Measurements from ENCODE around the gene ALK.

The ALK gene

DNA sequence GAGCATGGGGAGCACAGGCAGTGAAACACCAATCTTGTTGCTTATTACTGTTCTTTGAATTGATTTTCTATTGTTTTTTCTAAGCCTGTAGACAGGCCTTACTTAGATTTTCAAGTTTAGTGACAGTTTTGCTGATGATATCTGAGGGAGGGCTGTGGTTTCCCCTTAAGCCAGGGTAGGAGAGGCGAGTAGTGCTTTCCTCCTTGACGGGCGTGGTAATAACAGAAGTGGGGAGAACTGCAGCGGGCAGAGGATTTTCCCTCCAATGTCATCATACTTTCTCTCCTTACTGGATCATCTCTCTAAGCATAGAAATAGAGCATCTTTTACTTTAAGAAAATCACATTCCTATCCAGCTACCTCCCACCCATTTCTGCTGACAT, 314.4 kb downstream of the ALK start:
- no peak for DNase-seq (ENCODE audit: low read depth)

GRCh38 chr2:29606104-29607037, 315.0 kb downstream of the ALK start:
- DNase-seq (ENCODE audit: low read depth), result no peak

DNA sequence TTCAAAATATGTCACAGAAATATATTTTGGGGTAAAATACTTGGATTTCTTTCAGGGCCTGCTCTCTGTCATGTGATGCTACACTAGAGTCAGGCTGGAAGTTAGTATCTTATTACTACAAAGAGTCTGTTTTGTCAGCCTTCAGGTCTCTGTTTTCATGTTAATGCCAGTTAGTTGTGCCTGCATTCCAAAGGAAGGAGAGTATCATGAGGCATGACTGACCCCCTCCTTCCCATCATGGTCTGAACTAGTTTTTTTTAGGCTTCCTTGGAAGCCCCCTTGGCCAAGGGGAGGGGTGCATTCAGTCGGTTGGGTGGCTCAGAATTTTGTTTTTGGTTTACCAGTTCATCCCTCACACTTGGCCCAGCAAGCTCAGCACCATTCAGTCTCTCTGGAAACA, 318.0 kb downstream of the ALK start:
- no peak for DNase-seq (ENCODE audit: low read depth)

GRCh38 chr2:29601872-29602271, 319.5 kb downstream of the ALK start:
- DNase-seq (ENCODE audit: low read depth), result no peak

GRCh38 chr2:29601321-29601720, 320.1 kb downstream of the ALK start:
- no peak for DNase-seq (ENCODE audit: low read depth)

DNA sequence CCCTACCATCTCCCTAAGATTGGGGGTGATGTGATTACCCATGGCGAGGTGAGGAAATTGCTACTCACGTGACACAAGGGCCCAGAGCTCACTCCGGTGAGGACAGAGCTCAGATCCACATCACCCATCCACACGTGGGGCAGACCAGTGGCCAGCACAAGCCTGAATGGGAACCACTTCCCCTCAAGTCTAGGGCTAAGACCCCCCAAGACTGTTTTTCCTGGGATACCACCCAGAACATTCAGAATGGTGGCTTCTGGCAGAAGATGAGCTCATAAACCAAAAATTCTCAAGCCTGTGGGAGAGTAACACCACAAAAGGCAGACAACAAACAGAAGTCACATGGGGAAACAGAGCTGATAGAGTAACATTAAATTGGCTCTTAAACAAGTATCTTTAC, 321.4 kb downstream of the ALK start:
- no peak for DNase-seq (ENCODE audit: low read depth)

DNA sequence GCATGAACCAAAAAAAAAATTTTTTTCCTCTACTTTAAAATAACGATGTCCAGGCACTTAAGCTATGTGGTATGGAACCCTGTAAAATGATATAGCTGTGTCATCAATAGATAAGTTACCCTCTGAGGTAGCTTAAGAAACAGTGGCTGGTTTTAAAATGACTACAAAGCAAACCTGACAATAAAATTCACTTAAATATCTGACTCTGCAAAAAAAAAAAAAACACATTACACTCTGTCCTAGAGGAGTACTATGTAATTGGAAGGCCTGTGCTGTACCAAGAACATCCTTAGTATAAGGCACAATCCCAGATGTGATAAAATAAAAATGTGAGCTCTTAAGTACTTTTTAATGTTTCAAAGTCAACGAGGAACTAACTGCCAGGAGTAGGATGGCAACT, 322.4 kb downstream of the ALK start:
- DNase-seq (ENCODE audit: low read depth), result no peak

DNA sequence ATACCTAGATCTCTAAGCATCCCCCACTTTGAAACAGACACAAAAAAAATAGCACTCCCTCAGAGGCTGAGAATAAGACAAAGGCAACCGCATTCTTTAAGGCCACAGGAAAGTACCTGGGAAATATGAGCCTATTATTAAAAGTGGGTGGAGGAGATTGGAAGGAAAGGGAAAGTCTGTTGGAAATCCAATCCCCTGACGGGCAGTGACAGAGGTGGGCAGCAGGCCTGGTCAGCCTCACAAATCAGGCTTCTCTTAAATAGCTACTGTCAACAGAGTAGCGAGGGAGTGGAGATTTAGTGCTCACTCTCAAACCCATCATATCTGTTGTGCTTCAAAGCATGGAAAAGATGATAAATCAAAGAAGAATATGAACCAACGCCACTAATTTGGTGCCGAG, 324.4 kb downstream of the ALK start:
- no peak for DNase-seq (ENCODE audit: low read depth)

GRCh38 chr2:29596584-29596983, 324.8 kb downstream of the ALK start:
- no peak for DNase-seq (ENCODE audit: low read depth)

DNA sequence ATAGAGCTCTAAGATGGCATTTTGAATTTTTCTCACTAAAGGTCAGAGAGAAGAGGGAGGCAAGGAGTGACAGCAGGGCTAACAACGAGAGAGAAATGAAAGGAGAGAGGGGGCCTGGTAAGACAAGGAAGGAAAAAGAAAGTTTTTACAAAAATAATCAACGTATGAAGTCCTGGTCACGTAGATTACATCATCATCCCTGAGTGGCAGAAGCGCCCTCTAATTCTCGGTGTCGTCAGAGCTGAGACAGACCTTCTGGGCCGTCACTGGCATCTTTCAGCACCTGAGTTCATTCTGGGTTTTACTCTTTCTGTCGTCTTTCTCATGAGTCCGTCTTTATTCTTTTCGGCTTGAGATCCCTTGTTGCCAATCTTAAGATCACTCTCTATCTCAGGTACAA, 329.8 kb downstream of the ALK start:
- DNase-seq (ENCODE audit: low read depth), result no peak

DNA sequence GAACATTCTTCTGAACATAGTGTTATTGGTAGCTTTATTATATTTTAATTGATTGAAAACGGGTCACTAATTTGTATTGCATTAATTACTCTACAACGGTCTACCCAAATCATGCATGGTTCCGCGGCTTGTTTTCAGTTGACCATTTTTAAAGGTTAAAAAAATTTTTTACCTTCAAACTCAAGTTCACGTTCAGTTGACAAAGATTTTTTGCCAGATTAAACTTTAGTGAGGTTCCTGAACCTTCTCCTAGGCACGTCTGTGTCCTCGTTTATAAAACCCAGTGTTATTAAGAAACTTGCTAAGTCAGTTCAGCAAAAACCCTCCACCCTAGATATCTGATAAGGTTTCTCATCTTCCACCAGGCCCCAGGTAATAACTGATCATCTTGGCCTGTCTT, 331.2 kb downstream of the ALK start:
- no peak for DNase-seq (ENCODE audit: low read depth)

DNA sequence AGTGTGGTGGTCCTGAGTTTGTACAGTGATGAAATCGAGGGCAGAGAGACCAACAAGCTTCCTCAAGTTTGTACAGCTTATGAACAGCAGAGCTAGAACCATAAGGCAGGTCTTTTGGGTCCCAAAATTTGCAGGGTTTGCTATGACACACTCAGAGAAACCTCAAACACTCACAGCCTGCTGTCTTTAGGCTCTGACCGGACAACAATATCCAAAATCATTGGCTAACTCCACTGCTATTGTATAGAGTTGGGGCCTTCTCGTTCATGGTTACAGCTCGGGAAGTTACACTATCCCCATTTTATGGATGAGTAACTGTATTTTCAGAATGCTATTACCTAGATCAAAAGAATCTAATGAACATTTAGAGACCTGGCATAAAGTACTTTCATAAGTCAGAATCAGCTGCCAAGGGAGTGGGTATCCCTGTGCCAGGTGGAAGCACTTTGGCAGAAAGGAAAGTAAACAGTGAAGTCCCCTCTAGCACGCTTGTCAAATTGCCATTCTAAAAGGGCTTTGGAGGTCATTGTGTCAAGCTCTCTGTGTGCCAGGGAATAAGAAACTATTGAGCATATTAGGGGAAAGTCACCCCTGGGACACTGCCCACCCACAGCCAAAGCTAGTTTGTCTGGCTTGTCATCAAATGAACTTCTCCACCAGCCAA, 331.8 kb downstream of the ALK start:
- no peak for DNase-seq (ENCODE audit: low read depth)

DNA sequence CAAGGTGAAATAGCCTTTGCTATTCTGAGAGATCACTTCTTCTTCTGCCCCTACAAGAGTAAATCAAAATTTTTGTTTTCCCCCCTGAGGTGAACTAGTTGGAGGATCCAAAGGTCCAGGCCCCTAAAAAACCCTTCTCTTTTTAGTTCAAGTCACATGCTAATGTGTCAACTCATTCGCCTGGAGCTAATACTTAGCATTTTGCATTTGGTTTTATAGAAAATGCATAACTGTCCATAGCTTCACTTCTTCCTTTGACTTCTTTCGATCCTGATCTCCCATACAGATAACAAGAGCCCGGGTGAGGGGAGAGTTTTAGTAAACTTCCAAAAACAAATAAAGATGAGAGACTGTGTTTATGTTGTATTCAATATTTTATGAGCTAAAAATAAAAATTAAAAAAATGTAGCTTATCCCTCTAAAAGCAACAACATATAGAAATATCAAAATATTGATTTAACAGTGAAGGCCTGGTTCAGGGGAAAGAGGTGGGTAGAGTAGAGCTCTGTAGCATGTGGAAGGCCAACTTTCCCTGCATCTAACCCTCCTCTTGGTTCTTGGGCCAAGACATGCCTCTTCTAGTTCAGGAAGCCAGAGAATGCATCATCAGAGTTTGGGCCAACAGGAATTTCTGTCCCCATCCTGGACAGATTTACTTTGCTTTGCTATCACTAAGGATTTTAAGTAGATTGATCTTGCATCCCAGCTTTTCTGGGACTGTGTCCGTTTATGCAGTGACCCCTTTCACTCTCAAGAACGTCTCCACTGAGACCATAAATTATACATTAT, 333.8 kb downstream of the ALK start:
- DNase-seq (ENCODE audit: low read depth), result no peak

DNA sequence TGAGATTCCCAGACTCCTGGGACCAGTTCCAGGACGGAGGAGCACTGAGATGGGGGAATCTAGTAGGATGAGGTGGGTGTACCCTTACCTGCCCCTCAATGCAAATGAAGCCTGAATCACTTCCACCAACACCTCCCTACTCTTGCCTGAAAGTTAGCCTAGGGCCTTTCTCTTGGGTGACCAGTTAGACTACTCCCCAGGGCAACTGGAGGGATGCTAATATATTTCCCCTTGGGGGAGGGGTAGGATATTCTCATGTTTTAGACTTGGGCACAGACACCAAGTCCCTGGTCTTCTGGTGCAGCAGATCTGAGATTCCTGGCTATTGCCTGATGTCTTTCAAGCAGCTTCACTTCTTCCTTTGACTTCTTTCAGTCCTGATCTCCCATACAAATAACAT, 334.5 kb downstream of the ALK start:
- DNase-seq (ENCODE audit: low read depth), result no peak

DNA sequence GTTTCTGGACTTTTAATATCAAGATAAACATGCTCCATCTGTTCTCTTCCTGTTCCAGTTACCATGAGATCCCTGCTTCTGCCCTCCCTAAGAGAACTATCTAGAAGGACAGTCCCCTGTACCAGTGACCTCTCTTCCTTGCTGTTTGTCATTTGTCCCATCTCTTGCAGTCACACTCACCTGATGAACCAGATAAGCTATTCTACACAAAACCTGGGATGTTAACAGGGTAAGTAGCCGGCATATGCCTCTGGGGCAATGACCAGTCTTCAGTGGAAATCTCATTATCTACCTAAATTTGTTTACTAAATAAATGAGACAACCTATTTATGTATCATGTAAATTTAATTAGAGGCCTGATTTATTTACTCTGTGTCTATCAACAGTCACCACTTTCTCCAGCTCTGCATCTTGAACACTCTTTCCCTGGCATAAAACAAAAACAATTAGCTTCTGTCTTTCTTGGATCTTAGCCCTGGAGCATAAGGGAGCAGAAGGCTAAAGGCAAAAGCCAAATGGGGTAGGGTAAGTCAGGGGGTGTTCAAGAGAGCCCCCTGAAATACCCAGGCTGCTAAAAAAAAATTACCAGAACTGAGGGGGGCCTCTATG, 337.7 kb downstream of the ALK start:
- no peak for DNase-seq (ENCODE audit: low read depth)

DNA sequence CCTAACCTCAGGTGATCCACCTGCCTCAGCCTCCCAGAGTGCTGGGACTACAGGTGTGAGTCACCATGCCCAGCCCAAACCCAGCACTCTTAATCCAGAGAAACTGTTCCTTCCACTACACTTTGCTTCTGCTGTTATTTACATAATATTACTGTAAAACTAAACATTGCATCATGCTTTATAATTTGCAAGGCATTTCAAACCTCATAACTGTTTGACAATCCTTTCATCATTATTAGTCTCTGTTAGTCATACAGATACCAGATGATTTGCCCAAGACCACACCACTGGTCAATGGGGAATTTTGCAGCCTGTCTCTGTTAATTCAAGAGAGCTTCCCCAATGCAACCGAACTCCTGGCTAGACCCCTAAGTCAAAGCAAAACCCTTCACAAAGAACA, 338.3 kb downstream of the ALK start:
- no peak for DNase-seq (ENCODE audit: low read depth)

- DNase-seq (ENCODE audit: low read depth), result no peak
Measured at GRCh38 chr2:29582062-29582461, 339.3 kb downstream of the ALK start.

DNA sequence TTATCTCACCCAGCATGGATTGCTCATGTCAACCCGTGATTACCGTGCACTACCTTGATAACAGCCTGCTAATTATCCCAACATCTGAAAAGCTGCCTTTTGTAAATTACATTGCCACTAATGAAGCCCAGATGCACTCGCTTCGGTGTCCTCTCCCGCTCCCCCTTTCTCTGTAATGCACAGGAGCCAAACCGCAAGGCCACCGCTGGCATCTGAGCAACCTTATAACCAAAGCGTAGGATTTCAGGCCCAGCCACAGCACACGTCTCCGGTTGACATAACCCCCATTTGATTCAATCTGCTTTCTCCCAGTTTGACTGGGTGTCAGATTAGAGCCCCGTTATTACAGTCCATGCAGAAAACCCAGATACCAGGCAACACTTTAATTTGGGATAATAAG, 341.2 kb downstream of the ALK start:
- DNase-seq (ENCODE audit: low read depth), result no peak

DNA sequence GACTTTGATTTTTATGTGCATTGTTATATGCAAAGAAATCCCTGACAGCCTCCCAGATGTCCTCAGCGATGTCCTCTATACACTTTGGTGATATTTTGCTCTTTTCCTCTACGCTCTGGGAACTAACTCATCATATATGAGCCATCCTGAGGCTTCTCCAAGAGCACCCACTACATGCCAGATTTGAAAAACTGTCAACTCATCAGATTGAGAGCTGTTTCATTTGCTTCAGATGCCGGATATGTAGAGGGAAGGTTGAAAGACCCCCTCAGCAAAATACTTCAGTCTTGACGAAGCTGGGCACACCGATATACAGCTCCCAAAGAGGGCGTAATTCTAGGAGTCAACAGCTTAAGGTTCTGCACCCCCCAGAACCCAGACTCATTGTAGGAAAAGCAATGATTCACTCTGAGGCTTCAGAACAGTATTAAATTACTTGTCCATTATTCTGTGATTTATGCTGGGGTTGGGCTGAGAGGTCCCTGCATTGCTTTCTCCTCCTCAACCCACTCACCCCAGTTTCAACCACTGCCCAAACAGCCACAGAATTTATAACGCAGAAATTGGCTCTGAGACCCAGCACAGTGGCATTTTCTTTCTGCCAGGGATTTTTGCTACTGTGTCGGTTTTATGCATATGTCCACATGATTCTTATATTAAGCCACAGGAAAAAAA, 341.8 kb downstream of the ALK start:
- no peak for DNase-seq (ENCODE audit: low read depth)

- no peak for DNase-seq (ENCODE audit: low read depth)
Measured at GRCh38 chr2:29578084-29578598, 343.2 kb downstream of the ALK start.

- DNase-seq (ENCODE audit: low read depth), result no peak
Measured at GRCh38 chr2:29576231-29576630, 345.2 kb downstream of the ALK start.
